NCI-H2171 treated with DMSO at 0.1 percent for 48 hours (cell line): Measurements from ENCODE around the gene ERO1B.

Experiments
- DNase-seq: peaks from one replicate; lab custom pipeline; 2025; lab: John Stamatoyannopoulos, UW

The ERO1B gene

GRCh38 chr1:236301080-236301957 lies 19.6 kb upstream of the ERO1B start:
- no peak for DNase-seq

GRCh38 chr1:236297161-236297560 lies 15.4 kb upstream of the ERO1B start:
- DNase-seq = no peak

GRCh38 chr1:236292425-236292824 lies 10.7 kb upstream of the ERO1B start:
- DNase-seq = no peak

GRCh38 chr1:236289492-236290131 lies 7.9 kb upstream of the ERO1B start:
- no peak for DNase-seq

- DNase-seq = no peak
Measured at GRCh38 chr1:236288620-236288976, 6.8 kb upstream of the ERO1B start.

- DNase-seq = peak; percentile 16
Measured at GRCh38 chr1:236287757-236288619, 6.2 kb upstream of the ERO1B start.

GRCh38 chr1:236287356-236287755 lies 5.6 kb upstream of the ERO1B start:
- DNase-seq = no peak

GRCh38 chr1:236284291-236284721 lies 2.5 kb upstream of the ERO1B start:
- no peak for DNase-seq

- no peak for DNase-seq
Measured at GRCh38 chr1:236282719-236283118, 961 bp upstream of the ERO1B start.

GRCh38 chr1:236282425-236282716 lies 613 bp upstream of the ERO1B start:
- DNase-seq = no peak

GRCh38 chr1:236281198-236281653 lies 532 bp downstream of the ERO1B start:
- peak; percentile 47 for DNase-seq

GRCh38 chr1:236280438-236281197 lies 1.1 kb downstream of the ERO1B start:
- DNase-seq = peak; percentile 78

GRCh38 chr1:236275586-236275985 lies 6.2 kb downstream of the ERO1B start:
- no peak for DNase-seq

- no peak for DNase-seq
Measured at GRCh38 chr1:236275061-236275460, 6.7 kb downstream of the ERO1B start.

- DNase-seq = no peak
Measured at GRCh38 chr1:236273358-236273757, 8.4 kb downstream of the ERO1B start.

GRCh38 chr1:236269439-236269838 lies 12.3 kb downstream of the ERO1B start:
- no peak for DNase-seq

GRCh38 chr1:236261898-236262297 lies 19.9 kb downstream of the ERO1B start:
- no peak for DNase-seq

- no peak for DNase-seq
Measured at GRCh38 chr1:236261033-236261432, 20.7 kb downstream of the ERO1B start.

- no peak for DNase-seq
Measured at GRCh38 chr1:236259043-236259442, 22.7 kb downstream of the ERO1B start.

GRCh38 chr1:236258114-236258622 lies 23.6 kb downstream of the ERO1B start:
- DNase-seq = no peak

GRCh38 chr1:236257216-236257615 lies 24.5 kb downstream of the ERO1B start:
- no peak for DNase-seq
